Lung (tissue), 12 donors: Measurements from ENCODE around the gene VPS8. TPM values are rescaled to one million over a fixed set of nuclear protein-coding genes. Genes with fewer than 3 reads are reported as not detected.

Experiments used
- ATAC-seq: fragments of 200-7000 bp; cut with Tn5 transposase; one replicate; pipeline ENCODE4 v1.9.1; 2020; ENCODE audit warnings: moderate number of reproducible peaks; ENCODE audit not compliant: insufficient read depth, low FRiP score
- DNase-seq, 3 donors: peaks; one replicate each; pipeline ENCODE4 v3.0.0-alpha.2; 2013 to 2017
- H3K27ac ChIP-seq, 2 donors: one replicate each; pipeline ENCODE4 v1.5.1; 2013; ENCODE audit warnings: mild to moderate bottlenecking in 2 of 2, moderate library complexity in 2 of 2, control low read depth in 1 of 2, inconsistent platforms in 1 of 2, low read depth in 1 of 2, low read length in 1 of 2
- H3K27me3 ChIP-seq, 3 donors: one replicate each; pipeline ENCODE4 v1.5.1; 2013; ENCODE audit warnings: low read length in 2 of 3; ENCODE audit not compliant: control insufficient read depth in 3 of 3, insufficient read depth in 3 of 3
- H3K36me3 ChIP-seq, 4 donors: one replicate each; pipeline ENCODE4 v1.5.1; 2013; ENCODE audit warnings: low read length in 4 of 4, mild to moderate bottlenecking in 1 of 4, moderate library complexity in 1 of 4; ENCODE audit not compliant: control insufficient read depth in 4 of 4, insufficient read depth in 4 of 4
- H3K4me1 ChIP-seq, 5 donors: one replicate each; pipeline ENCODE4 v1.5.1; 2013; ENCODE audit warnings: low read length in 5 of 5, mild to moderate bottlenecking in 2 of 5, moderate library complexity in 1 of 5; ENCODE audit not compliant: control insufficient read depth in 5 of 5, insufficient read depth in 5 of 5
- H3K4me3 ChIP-seq: one replicate; pipeline ENCODE4 v1.5.1; 2013; ENCODE audit warnings: mild to moderate bottlenecking, control low read depth, moderate library complexity
- H3K9ac ChIP-seq, 2 donors: one replicate each; pipeline ENCODE4 v1.5.1; 2013; ENCODE audit warnings: low read length in 2 of 2, control low read depth in 1 of 2; ENCODE audit not compliant: insufficient read depth in 1 of 2
- H3K9me3 ChIP-seq, 4 donors: one replicate each; pipeline ENCODE4 v1.5.1; 2013; ENCODE audit warnings: low read length in 3 of 4, mild to moderate bottlenecking in 1 of 4, moderate library complexity in 1 of 4; ENCODE audit not compliant: control insufficient read depth in 4 of 4, insufficient read depth in 3 of 4
- CTCF ChIP-seq: IDR thresholded peaks from 2 replicates; pipeline ENCODE4 v1.5.1; 2012; ENCODE audit warnings: mild to moderate bottlenecking; ENCODE audit errors: control extremely low read depth, extremely low read depth
- WGBS, 2 donors: extraction: QIAGEN DNeasy Blood & Tissue Kit; methylation state at CpG; one replicate each; pipeline ENCODE4 v1.1.7; 2013; 5-methylcytosine and 5-hydroxymethylcytosine counted together
- polyA plus RNA-seq, 2 donors: library from polyadenylated mRNA; stranded (reverse); fragments of 200-250 nt; gene quantifications; one replicate each; pipeline ENCODE4 v1.2.1, GENCODE V29; 2013
- total RNA-seq, 2 donors: library from RNA; depleted of rRNA in 1 of 2; stranded (reverse); fragments of >200 nt in 1 of 2; gene quantifications; one replicate each; pipeline ENCODE4 v1.2.1, GENCODE V29; 2014 to 2021
- donor health status: control.
- donor health status: control.
- donor health status: Bipolar disorder and iron deficiency.
- donor health status: healthy.
- donor health status: DM: yes; HTN: yes; CAD: no.

VPS8 gene
- total and polyA plus RNA-seq, 4 donors = 13.9 to 184 (median 38.5) TPM

GRCh38 chr3:184802150-184802549, 9.8 kb upstream of the VPS8 start:
- Histone ChIP-seq H3K4me1 (peaks cover 0 to 8% (median 2%) of the 10 kb centered on the region in 5 donors), H3K36me3 (no peaks in the 10 kb centered on the region), H3K27me3 (no peaks in the 10 kb centered on the region), H3K4me3 (no peak overlapping the region), H3K27ac (no peak overlapping the region), H3K9me3 (no peaks in the 10 kb centered on the region), H3K9ac (no peak overlapping the region)
- 84 to 97% methylated on average over 4 of the region's 4 CpGs for WGBS, 2 donors
- DNase-seq (no peak), ATAC-seq (no peak)
- no peak for TF ChIP-seq CTCF

DNA sequence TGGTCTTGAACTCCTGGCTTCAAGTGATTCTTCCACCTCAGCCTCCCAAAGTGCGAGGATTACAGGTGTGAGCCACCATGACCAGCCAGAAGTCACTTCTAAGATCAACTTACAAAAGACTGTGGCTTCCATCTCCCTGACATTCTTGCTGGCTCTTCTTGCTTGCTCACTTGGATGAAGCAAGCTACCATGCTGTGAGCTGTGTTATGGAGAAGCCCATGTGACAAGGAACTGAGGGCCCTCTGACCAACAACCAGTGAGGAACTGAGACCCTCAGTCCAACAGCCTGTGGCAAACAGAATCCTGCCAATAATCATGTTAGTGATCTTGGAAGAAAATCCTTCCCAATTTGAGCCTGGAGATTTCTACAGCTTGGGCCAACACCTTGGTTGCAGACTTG, 7.2 kb upstream of the VPS8 start:
- H3K9me3 ChIP-seq = no peaks in the 10 kb centered on the region
- ATAC-seq = no peak
- H3K27me3 ChIP-seq = no peaks in the 10 kb centered on the region
- H3K4me3 ChIP-seq = no peak overlapping the region
- 90 to 96% methylated on average over 1 of the region's 1 CpG for WGBS, 2 donors
- peaks cover 0 to 8% (median 2%) of the 10 kb centered on the region in 5 donors for H3K4me1 ChIP-seq
- TF ChIP-seq CTCF = no peak
- no peak overlapping the region for H3K9ac ChIP-seq
- H3K36me3 ChIP-seq = no peaks in the 10 kb centered on the region
- peak overlapping the region in 1 of 2 donors; percentile 68 for H3K27ac ChIP-seq
- no peak for DNase-seq

GRCh38 chr3:184805351-184806038, 6.5 kb upstream of the VPS8 start:
- TF ChIP-seq CTCF = no peak
- WGBS, 2 donors = 28 to 34% methylated on average over 3 of the region's 3 CpGs
- peaks cover 0 to 8% (median 2%) of the 10 kb centered on the region in 5 donors for H3K4me1 ChIP-seq
- H3K36me3 ChIP-seq = no peaks in the 10 kb centered on the region
- H3K9me3 ChIP-seq = no peaks in the 10 kb centered on the region
- DNase-seq (peak in 2 of 3 donors; percentile 41 to 63), ATAC-seq (peak; percentile 34)
- H3K27ac ChIP-seq = no peak overlapping the region
- H3K4me3 ChIP-seq = no peak overlapping the region
- H3K27me3 ChIP-seq = no peaks in the 10 kb centered on the region
- H3K9ac ChIP-seq = no peak overlapping the region
